GM19193 (cell line): ENCODE measurements around the gene YEATS2.

ENCODE experiments used
- POLR2A ChIP-seq: IDR thresholded peaks from 4 replicates; pipeline ENCODE4 v1.6.1; 2011; ENCODE audit not compliant: insufficient read depth, insufficient read length; ENCODE audit errors: extremely low read depth

Gene YEATS2

GRCh38 chr3:183830187-183830586, 132.6 kb downstream of the YEATS2 start:
- TF ChIP-seq POLR2A, result no peak

- TF ChIP-seq POLR2A, result no peak
Observed at GRCh38 chr3:183833516-183833915, 135.9 kb downstream of the YEATS2 start.

GRCh38 chr3:183837390-183837789, 139.8 kb downstream of the YEATS2 start:
- TF ChIP-seq POLR2A, result no peak

- TF ChIP-seq POLR2A, result no peak
Observed at GRCh38 chr3:183837894-183838293, 140.3 kb downstream of the YEATS2 start.

- TF ChIP-seq POLR2A, result no peak
Observed at GRCh38 chr3:183839751-183840150, 142.2 kb downstream of the YEATS2 start.

GRCh38 chr3:183844606-183845005, 147.0 kb downstream of the YEATS2 start:
- no peak for TF ChIP-seq POLR2A

- no peak for TF ChIP-seq POLR2A
Observed at GRCh38 chr3:183845090-183845489, 147.5 kb downstream of the YEATS2 start.

- no peak for TF ChIP-seq POLR2A
Observed at GRCh38 chr3:183845608-183846288, 148.2 kb downstream of the YEATS2 start.

GRCh38 chr3:183854318-183855035, 156.9 kb downstream of the YEATS2 start:
- TF ChIP-seq POLR2A, result no peak

- TF ChIP-seq POLR2A, result no peak
Observed at GRCh38 chr3:183857863-183858262, 160.3 kb downstream of the YEATS2 start.
